GM12891 (cell line): ENCODE data around the gene ABCA2.
A peak's percentile ranks its signal among the peaks of the same experiment; 100 is the strongest.

Experiments used
- DNase-seq: peaks from one replicate; pipeline ENCODE4 v3.0.0; 2011; ENCODE audit warnings: low spot score; ENCODE audit not compliant: insufficient read length
- FAIRE-seq: peaks from 2 replicates; lab custom pipeline; 2011; peaks lifted over from hg19 to GRCh38; lab: Jason Lieb, UNC
- PAX5 ChIP-seq: IDR thresholded peaks from 2 replicates; pipeline ENCODE4 v1.6.1; 2011; ENCODE audit warnings: low read length, moderate library complexity, mild to moderate bottlenecking; ENCODE audit not compliant: insufficient read depth, severe bottlenecking
- POLR2A ChIP-seq: IDR thresholded peaks from 2 replicates; pipeline ENCODE4 v1.6.1; 2011; ENCODE audit warnings: low read depth, low read length, control low read depth
- POLR2AphosphoS5 ChIP-seq: IDR thresholded peaks from 2 replicates; pipeline ENCODE4 v1.6.1; 2011; ENCODE audit warnings: low read depth, low read length, control low read depth
- POU2F2 ChIP-seq: IDR thresholded peaks from 2 replicates; pipeline ENCODE4 v1.6.1; 2011; ENCODE audit warnings: low read depth, mild to moderate bottlenecking, control low read depth, low read length, moderate library complexity
- SPI1 ChIP-seq: IDR thresholded peaks from 2 replicates; pipeline ENCODE4 v1.6.1; 2011; ENCODE audit warnings: low read depth, low read length, control low read depth
- TAF1 ChIP-seq: IDR thresholded peaks from 2 replicates; pipeline ENCODE4 v1.6.1; 2011; ENCODE audit warnings: low read depth, low read length, control low read depth

Gene ABCA2

GRCh38 chr9:137022662-137023008, 5.4 kb downstream of the ABCA2 start:
- DNase-seq (no peak), FAIRE-seq (no peak)
- TF ChIP-seq POLR2AphosphoS5 (no peak), SPI1 (no peak), POLR2A (no peak), PAX5 (no peak), TAF1 (no peak), POU2F2 (no peak)

GRCh38 chr9:137021979-137022661, 5.9 kb downstream of the ABCA2 start:
- DNase-seq (peak; percentile 78), FAIRE-seq (peak; percentile 97)
- TF ChIP-seq TAF1 (no peak), POU2F2 (no peak), POLR2A (no peak), POLR2AphosphoS5 (no peak), PAX5 (no peak)

GRCh38 chr9:137021568-137021978, 6.5 kb downstream of the ABCA2 start:
- FAIRE-seq (no peak), DNase-seq (no peak)
- TF ChIP-seq POLR2AphosphoS5 = no peak
- TF ChIP-seq SPI1 = no peak
- TF ChIP-seq POU2F2 = no peak
- TF ChIP-seq POLR2A = no peak
- no peak for TF ChIP-seq PAX5
- no peak for TF ChIP-seq TAF1

GRCh38 chr9:137020771-137021567, 7.1 kb downstream of the ABCA2 start:
- DNase-seq (no peak), FAIRE-seq (no peak)
- TF ChIP-seq TAF1 = no peak
- no peak for TF ChIP-seq POU2F2
- no peak for TF ChIP-seq SPI1
- no peak for TF ChIP-seq PAX5
- TF ChIP-seq POLR2A = no peak

- TF ChIP-seq POLR2A = no peak
- TF ChIP-seq POU2F2 = no peak
- no peak for TF ChIP-seq POLR2AphosphoS5
- no peak for TF ChIP-seq TAF1
- TF ChIP-seq PAX5 = no peak
- no peak for TF ChIP-seq SPI1
- no peak for DNase-seq
- FAIRE-seq = no peak
These were observed 8.0 kb downstream of the ABCA2 start for GRCh38 chr9:137019891-137020683.

- FAIRE-seq (no peak), DNase-seq (no peak)
- no peak for TF ChIP-seq SPI1
- no peak for TF ChIP-seq TAF1
- TF ChIP-seq POU2F2 = no peak
- no peak for TF ChIP-seq PAX5
- no peak for TF ChIP-seq POLR2AphosphoS5
- TF ChIP-seq POLR2A = no peak
These were observed 9.1 kb downstream of the ABCA2 start for GRCh38 chr9:137018761-137019559.

GRCh38 chr9:137017791-137018497, 10.1 kb downstream of the ABCA2 start:
- no peak for TF ChIP-seq PAX5
- no peak for TF ChIP-seq TAF1
- DNase-seq (no peak), FAIRE-seq (no peak)

GRCh38 chr9:137017071-137017470, 11.0 kb downstream of the ABCA2 start:
- TF ChIP-seq POLR2A (no peak), POU2F2 (no peak), SPI1 (no peak), POLR2AphosphoS5 (no peak), PAX5 (no peak), TAF1 (no peak)

GRCh38 chr9:137016436-137016835, 11.6 kb downstream of the ABCA2 start:
- TF ChIP-seq TAF1 (no peak), POU2F2 (no peak), POLR2A (no peak), PAX5 (no peak), SPI1 (no peak), POLR2AphosphoS5 (no peak)
- DNase-seq (no peak), FAIRE-seq (no peak)

More at GRCh38 chr9:137017071-137017470, 11.0 kb downstream of the ABCA2 start:
- DNase-seq = no peak
- FAIRE-seq = no peak
